Left ventricle myocardium inferior (tissue), 1 donor: ENCODE measurements around the gene P4HTM. TPM values are rescaled to one million over a fixed set of nuclear protein-coding genes. Genes with fewer than 3 reads are reported as not detected.

Experiments
- DNase-seq: peaks from one replicate; pipeline ENCODE4 v3.0.0-alpha.2; 2020
- H3K27ac ChIP-seq: fragments of 200-600 bp; replicated peaks from 2 replicates; pipeline ENCODE4 v1.8.0; 2021
- H3K27me3 ChIP-seq: fragments of 200-600 bp; 2 replicates; pipeline ENCODE4 v1.8.0; 2021; ENCODE audit warnings: low read depth
- H3K36me3 ChIP-seq: fragments of 200-600 bp; 2 replicates; pipeline ENCODE4 v1.8.0; 2021
- H3K4me1 ChIP-seq: fragments of 200-600 bp; 2 replicates; pipeline ENCODE4 v1.8.0; 2021
- H3K4me3 ChIP-seq: fragments of 200-600 bp; 2 replicates; pipeline ENCODE4 v1.8.0; 2021; ENCODE audit warnings: mild to moderate bottlenecking, moderate library complexity
- H3K9me3 ChIP-seq: fragments of 200-600 bp; replicated peaks from 2 replicates; pipeline ENCODE4 v1.8.0; 2021
- CTCF ChIP-seq: fragments of 200-600 bp; IDR thresholded peaks from 2 replicates; pipeline ENCODE4 v1.8.0; 2021; ENCODE audit warnings: antibody characterized with exemption, mild to moderate bottlenecking, borderline replicate concordance
- intact Hi-C: fragments of 100-400 bp; cut with micrococcal nuclease; formaldehyde crosslinking; loops from one replicate; pipeline ENCODE4 v1.11.0; 2022
- long read RNA-seq: library from polyadenylated mRNA; unstranded; transcript quantifications from one replicate; pipeline ENCODE4 v2.0.0, GENCODE V29; 2021
- total RNA-seq: library from RNA; stranded (reverse); fragmentation: NEBNext Ultra II Directional; extraction: Animal tissue kit (Norgen Biotek cat#: 25700); gene quantifications from one replicate; pipeline ENCODE4 v1.2.1, GENCODE V29; 2021
- donor health status: DM: no; HTN: yes; CAD: no; lungs with severe emphysema.

The P4HTM gene
- total RNA-seq, result 28.9 TPM
- long read RNA-seq, transcript P4HTM-202 (9 exons, 2,127 nt), result major isoform, 71 of 98 reads
- long read RNA-seq, partial matches to known transcripts, result 6 of 98 reads
- long read RNA-seq, other reads (novel, unspliced or antisense), result 17 of 98 reads

GRCh38 chr3:48989796-48990635 is at the start of gene P4HTM:
TSS of gene P4HTM (plus strand) at chr3:48990241. CDS start at chr3:48990257, 16 bp downstream.
- TF ChIP-seq CTCF, result peak; percentile 51
- H3K27me3 ChIP-seq, result no peaks in the 10 kb centered on the region
- H3K27ac ChIP-seq, result peak within 1 kb of the TSS; percentile 92
- H3K9me3 ChIP-seq, result no peaks in the 10 kb centered on the region
- H3K36me3 ChIP-seq, result peaks cover 12% of the 10 kb centered on the region
- intact Hi-C loops, result no loop called here
- H3K4me1 ChIP-seq, result peaks cover 47% of the 10 kb centered on the region
- H3K4me3 ChIP-seq, result peak within 1 kb of the TSS; percentile 81
- peak; percentile 87 for DNase-seq

- Histone ChIP-seq H3K36me3 (peaks cover 4% of the 10 kb centered on the region), H3K27me3 (no peaks in the 10 kb centered on the region), H3K9me3 (no peaks in the 10 kb centered on the region), H3K4me3 (no peak overlapping the region), H3K27ac (peak overlapping the region; percentile 88), H3K4me1 (peaks cover 65% of the 10 kb centered on the region)
- no peak for TF ChIP-seq CTCF
- DNase-seq, result no peak
- intact Hi-C loops, result no loop called here
These were observed 44.6 kb upstream of the P4HTM start for GRCh38 chr3:48945432-48945831.

GRCh38 chr3:48945891-48946549 is 44.0 kb upstream of the P4HTM start:
- no peak for DNase-seq
- Histone ChIP-seq H3K36me3 (peaks cover 4% of the 10 kb centered on the region), H3K9me3 (no peaks in the 10 kb centered on the region), H3K27me3 (no peaks in the 10 kb centered on the region), H3K4me3 (no peak overlapping the region), H3K27ac (peak overlapping the region; percentile 88), H3K4me1 (peaks cover 70% of the 10 kb centered on the region)
- TF ChIP-seq CTCF, result no peak
- intact Hi-C loops, result no loop called here

GRCh38 chr3:48949376-48949717 is 40.7 kb upstream of the P4HTM start:
- intact Hi-C loops, result no loop called here
- Histone ChIP-seq H3K4me3 (peak overlapping the region; percentile 54), H3K27ac (peak overlapping the region; percentile 88), H3K4me1 (peaks cover 69% of the 10 kb centered on the region), H3K27me3 (no peaks in the 10 kb centered on the region), H3K9me3 (no peaks in the 10 kb centered on the region), H3K36me3 (peaks cover 21% of the 10 kb centered on the region)
- no peak for DNase-seq
- TF ChIP-seq CTCF, result no peak

GRCh38 chr3:48950051-48950450 is 40.0 kb upstream of the P4HTM start:
- H3K27ac ChIP-seq, result peak overlapping the region; percentile 88
- H3K27me3 ChIP-seq, result no peaks in the 10 kb centered on the region
- peaks cover 22% of the 10 kb centered on the region for H3K36me3 ChIP-seq
- TF ChIP-seq CTCF, result no peak
- intact Hi-C loops, result no loop called here
- no peaks in the 10 kb centered on the region for H3K9me3 ChIP-seq
- no peak for DNase-seq
- peak overlapping the region; percentile 54 for H3K4me3 ChIP-seq
- H3K4me1 ChIP-seq, result peaks cover 69% of the 10 kb centered on the region
